GM12878 (cell line): ENCODE data around the gene AP1S3. TPM values are rescaled to one million over a fixed set of nuclear protein-coding genes. Genes with fewer than 3 reads are reported as not detected.

Experiments
- ATAC-seq: fragments of 200-7000 bp; cut with Tn5 transposase; 3 replicates; pipeline ENCODE4 v1.9.1; 2020; ENCODE audit warnings: mild to moderate bottlenecking, moderate library complexity
- BruUV-seq: library from RNA; stranded (reverse); fragments of 400-500 nt; replicated peaks from 2 replicates; lab custom pipeline; 2021; lab: Mats Ljungman, UMichigan
- CTCF ChIA-PET: fragments of 300-600 bp; sonication (Branson Sonifier 250); formaldehyde crosslinking; extraction: SDS; loops from one replicate; lab custom pipeline; 2021; ENCODE audit warnings: inconsistent platforms; lab: Yijun Ruan, JAX
- POLR2A ChIA-PET: fragments of 350-600 bp; formaldehyde crosslinking; extraction: SDS; loops from one replicate; lab custom pipeline; 2021; ENCODE audit warnings: inconsistent platforms; lab: Charles Lee
- RAD21 ChIA-PET: fragments of 300-600 bp; sonication (Branson Sonifier 250); formaldehyde crosslinking; loops from one replicate; lab custom pipeline; 2023; ENCODE audit warnings: antibody characterized with exemption; ENCODE audit not compliant: unreplicated experiment; lab: Charles Lee
- SMC1A ChIA-PET: fragments of 300-600 bp; sonication (Branson Sonifier 250); formaldehyde crosslinking; loops from one replicate; lab custom pipeline; 2023; ENCODE audit not compliant: unreplicated experiment, uncharacterized antibody; lab: Charles Lee
- DNase-seq: peaks from one replicate; pipeline ENCODE4 v3.0.0-alpha.2; 2011; ENCODE audit warnings: low read depth, low spot score
- FAIRE-seq: peaks from 3 replicates; lab custom pipeline; 2011; peaks lifted over from hg19 to GRCh38; lab: Jason Lieb, UNC
- H2AFZ ChIP-seq: 2 replicates; pipeline ENCODE4 v1.6.0; 2011; ENCODE audit warnings: low read depth, low read length, control low read depth; ENCODE audit not compliant: control insufficient read depth
- H3K27ac ChIP-seq: 2 replicates; pipeline ENCODE4 v1.5.1; 2011; ENCODE audit warnings: control low read depth; ENCODE audit not compliant: control insufficient read depth, insufficient read depth
- H3K27me3 ChIP-seq, 2 experiments: replicated peaks in 1 of 2; 2 replicates each; pipeline versions ENCODE4 v1.6.0 to v1.6.1; 2011; ENCODE audit warnings: low read length in 1 of 2; ENCODE audit not compliant: control insufficient read depth in 2 of 2, insufficient read depth in 2 of 2
- H3K36me3 ChIP-seq, 2 experiments: 2 replicates each; pipeline ENCODE4 v1.5.1; 2011; ENCODE audit warnings: low read length in 1 of 2; ENCODE audit not compliant: control insufficient read depth in 2 of 2, insufficient read depth in 2 of 2
- H3K4me1 ChIP-seq: 2 replicates; pipeline ENCODE4 v1.6.1; 2011; ENCODE audit warnings: mild to moderate bottlenecking, low read length, moderate library complexity, mixed read lengths; ENCODE audit not compliant: control insufficient read depth, insufficient read depth
- H3K4me2 ChIP-seq: 2 replicates; pipeline ENCODE4 v1.6.0; 2011; ENCODE audit warnings: control low read depth; ENCODE audit not compliant: control insufficient read depth, insufficient read depth
- H3K4me3 ChIP-seq: fragments of 200-600 bp; sonication (generic); 2 replicates; pipeline ENCODE4 v1.5.1; 2016
- H3K79me2 ChIP-seq: 2 replicates; pipeline ENCODE4 v1.6.0; 2011; ENCODE audit warnings: low read length; ENCODE audit not compliant: control insufficient read depth, insufficient read depth
- H3K9ac ChIP-seq: 2 replicates; pipeline ENCODE4 v1.8.0; 2011; ENCODE audit warnings: low read length, control low read depth, mixed read lengths; ENCODE audit not compliant: control insufficient read depth, insufficient read depth
- H3K9me3 ChIP-seq: replicated peaks from 3 replicates; pipeline ENCODE4 v1.5.1; 2011; ENCODE audit warnings: mild to moderate bottlenecking, low read length; ENCODE audit not compliant: control insufficient read depth, insufficient read depth
- H4K20me1 ChIP-seq: 2 replicates; pipeline ENCODE4 v1.6.0; 2011; ENCODE audit not compliant: control insufficient read depth, insufficient read depth
- BACH1 ChIP-seq: fragments of 450-650 bp; IDR thresholded peaks from 2 replicates; pipeline ENCODE4 v1.6.1; 2017; ENCODE audit warnings: mild to moderate bottlenecking, borderline replicate concordance
- BMI1 ChIP-seq: fragments of 450-650 bp; IDR thresholded peaks from 2 replicates; pipeline ENCODE4 v1.6.1; 2016; ENCODE audit warnings: mild to moderate bottlenecking, moderate library complexity, borderline replicate concordance
- CBFB ChIP-seq: IDR thresholded peaks from 2 replicates; pipeline ENCODE4 v1.6.1; 2016; ENCODE audit warnings: antibody characterized with exemption, low read depth
- CHD4 ChIP-seq: fragments of 200-600 bp; sonication (generic); IDR thresholded peaks from 2 replicates; pipeline ENCODE4 v1.6.1; 2016; ENCODE audit warnings: mild to moderate bottlenecking
- CREB1 ChIP-seq: IDR thresholded peaks from 2 replicates; pipeline ENCODE4 v1.6.1; 2012; ENCODE audit warnings: low read depth, mild to moderate bottlenecking, inconsistent platforms
- DPF2 ChIP-seq: fragments of 450-650 bp; IDR thresholded peaks from 2 replicates; pipeline ENCODE4 v1.6.1; 2017; ENCODE audit warnings: mild to moderate bottlenecking
- MXI1 ChIP-seq: fragments of 150-350 bp; IDR thresholded peaks from 2 replicates; pipeline ENCODE4 v1.6.1; 2011; ENCODE audit warnings: low read depth, mild to moderate bottlenecking, inconsistent platforms, low read length, improper control_type of control experiment
- NR2F1 ChIP-seq: fragments of 450-650 bp; conservative IDR thresholded peaks from 2 replicates; pipeline ENCODE4 v1.6.1; 2017; ENCODE audit warnings: mild to moderate bottlenecking
- POLR2AphosphoS5 ChIP-seq: IDR thresholded peaks from 2 replicates; pipeline ENCODE4 v1.6.1; 2011; ENCODE audit warnings: mild to moderate bottlenecking, low read length, inconsistent platforms
- RELA ChIP-seq: fragments of 450-650 bp; IDR thresholded peaks from 2 replicates; pipeline ENCODE4 v1.8.0; 2014; ENCODE audit warnings: borderline replicate concordance; ENCODE audit not compliant: partially characterized antibody
- SMARCA5 ChIP-seq: fragments of 450-650 bp; IDR thresholded peaks from 2 replicates; pipeline ENCODE4 v1.6.1; 2017; ENCODE audit warnings: mild to moderate bottlenecking
- STAT3 ChIP-seq: IDR thresholded peaks from 2 replicates; pipeline ENCODE4 v1.6.1; 2011; ENCODE audit warnings: low read depth, low read length, improper control_type of control experiment
- WGBS: methylation state at CpG from one replicate; pipeline ENCODE4 v1.1.6; 2016; ENCODE audit warnings: low lambda C conversion rate; ENCODE audit not compliant: insufficient replicate concordance, insufficient coverage; ENCODE audit errors: missing lambda C conversion rate; 5-methylcytosine and 5-hydroxymethylcytosine counted together
- in situ Hi-C: fragments of 300-500 bp; cut with MboI; formaldehyde crosslinking; loops from 9 replicates; pipeline ENCODE4 v1.14.3; 2018; ENCODE audit warnings: mixed read lengths
- intact Hi-C: fragments of 100-400 bp; cut with micrococcal nuclease; formaldehyde crosslinking; loops from one replicate; pipeline ENCODE4 v1.14.2; 2022; ENCODE audit not compliant: unreplicated experiment
- polyA plus RNA-seq, 11 experiments: library from polyadenylated mRNA; depleted of rRNA in 4 of 11; unstranded in 6 of 11; stranded (reverse) in 5 of 11; fragments of >200 nt; fragmentation: Nextera tagmentation in 4 of 11; fragmentation: Illumina TruSeq in 1 of 11; extraction: Ambion mirVana in 4 of 11; extraction: Trizol in 1 of 11; gene quantifications; 1 replicate in 1 of 11; 2 replicates in 10 of 11; pipeline versions ENCODE4 v1.2.1 to v1.2.3, GENCODE V29; 2011 to 2016; ENCODE audit warnings: inconsistent platforms in 2 of 11, missing spikeins in 2 of 11, low read depth in 1 of 11
- total RNA-seq, 4 experiments: library from RNA; depleted of rRNA in 3 of 4; stranded (reverse); fragments of >200 nt in 3 of 4; fragmentation: Illumina TruSeq in 1 of 4; extraction: Trizol in 1 of 4; gene quantifications; 2 replicates each; pipeline versions ENCODE4 v1.2.1 to v1.2.3, GENCODE V29; 2013 to 2021
- TF ChIP-seq, protein P1 (sequence below): fragments of 450-650 bp; IDR thresholded peaks from 2 replicates; pipeline ENCODE4 v1.6.1; 2017; ENCODE audit warnings: mild to moderate bottlenecking

Gene AP1S3
- total and polyA plus RNA-seq, 10 of the 15 experiments (the other 5 are each of a cell fraction or from before 2014, with no cell fraction given), result 2.6 to 14.3 (median 9.2) TPM

DNA sequence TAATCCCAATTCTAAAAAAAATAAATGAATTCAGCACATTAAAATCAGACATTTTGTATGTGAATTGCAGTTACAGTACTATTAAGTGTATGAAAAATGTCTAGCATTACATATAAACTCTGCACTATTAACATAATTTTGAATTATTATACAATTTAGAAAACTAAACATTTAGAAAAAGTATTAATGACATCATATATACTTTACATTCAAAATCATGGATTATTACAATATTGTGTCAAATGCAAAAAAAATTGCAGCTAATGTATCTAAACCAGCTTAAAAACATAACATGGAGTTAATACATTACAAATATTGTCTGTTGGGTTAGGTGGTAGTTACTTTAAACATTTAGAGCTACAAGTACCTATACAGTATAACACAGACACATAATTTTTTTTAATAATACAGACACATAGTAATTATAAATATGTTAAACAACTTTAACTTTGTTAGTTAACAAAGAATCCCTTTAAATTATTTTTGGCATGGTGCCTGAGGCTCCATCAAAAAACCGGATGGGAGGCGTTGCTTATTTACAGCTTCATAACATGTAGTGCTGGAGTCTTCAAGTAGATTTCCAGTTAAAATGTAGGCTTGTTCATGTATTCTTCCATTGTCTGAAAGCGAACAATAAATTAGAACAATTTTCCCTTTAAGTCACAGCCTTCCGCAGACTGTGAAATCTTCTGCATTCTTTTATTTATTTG is 79.1 kb downstream of the AP1S3 start (continued):
- TF ChIP-seq POLR2AphosphoS5, result no peak
- TF ChIP-seq, protein P1, sequence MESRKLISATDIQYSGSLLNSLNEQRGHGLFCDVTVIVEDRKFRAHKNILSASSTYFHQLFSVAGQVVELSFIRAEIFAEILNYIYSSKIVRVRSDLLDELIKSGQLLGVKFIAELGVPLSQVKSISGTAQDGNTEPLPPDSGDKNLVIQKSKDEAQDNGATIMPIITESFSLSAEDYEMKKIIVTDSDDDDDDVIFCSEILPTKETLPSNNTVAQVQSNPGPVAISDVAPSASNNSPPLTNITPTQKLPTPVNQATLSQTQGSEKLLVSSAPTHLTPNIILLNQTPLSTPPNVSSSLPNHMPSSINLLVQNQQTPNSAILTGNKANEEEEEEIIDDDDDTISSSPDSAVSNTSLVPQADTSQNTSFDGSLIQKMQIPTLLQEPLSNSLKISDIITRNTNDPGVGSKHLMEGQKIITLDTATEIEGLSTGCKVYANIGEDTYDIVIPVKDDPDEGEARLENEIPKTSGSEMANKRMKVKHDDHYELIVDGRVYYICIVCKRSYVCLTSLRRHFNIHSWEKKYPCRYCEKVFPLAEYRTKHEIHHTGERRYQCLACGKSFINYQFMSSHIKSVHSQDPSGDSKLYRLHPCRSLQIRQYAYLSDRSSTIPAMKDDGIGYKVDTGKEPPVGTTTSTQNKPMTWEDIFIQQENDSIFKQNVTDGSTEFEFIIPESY, result no peak
- TF ChIP-seq RELA, result no peak
- TF ChIP-seq NR2F1, result no peak

DNA sequence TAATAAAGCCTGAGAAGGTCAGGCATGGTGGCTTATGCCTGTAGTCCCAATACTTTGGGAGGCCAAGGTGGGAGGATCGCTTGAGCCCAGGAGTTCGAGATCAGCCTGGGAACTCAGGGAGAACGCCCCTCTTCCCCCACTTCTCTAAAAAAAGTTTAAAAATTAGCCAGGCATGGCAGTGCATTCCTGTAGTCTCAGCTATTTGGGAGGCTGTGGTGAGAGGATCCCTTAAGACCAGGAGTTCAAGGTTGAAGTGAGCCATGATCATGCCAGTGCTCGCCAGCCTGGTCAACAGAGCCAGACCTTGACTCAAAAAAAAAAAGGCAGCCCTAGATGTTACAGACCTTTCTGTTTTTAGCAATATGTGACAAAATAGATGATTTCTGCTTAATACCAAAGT is 83.4 kb downstream of the AP1S3 start:
- H3K9ac ChIP-seq, result no peak overlapping the region
- no peak for FAIRE-seq
- in situ Hi-C loops (no loop called here), intact Hi-C loops (no loop called here)
- DNase-seq, result no peak
- ChIA-PET POLR2A (no interaction called here), CTCF (interaction anchor here (1.1 kb wide), 1 partner anchor 239 kb away, joined by 3 read pairs; no protein-coding TSS in a partner anchor), RAD21 (no interaction called here), SMC1A (no interaction called here)
- no peaks in the 10 kb centered on the region for H3K9me3 ChIP-seq
- H2AFZ ChIP-seq, result no peak overlapping the region
- TF ChIP-seq CBFB (no peak), MXI1 (no peak), CHD4 (no peak), BMI1 (no peak), DPF2 (no peak), SMARCA5 (no peak), CREB1 (no peak), BACH1 (no peak), STAT3 (no peak)
- H3K4me1 ChIP-seq, result no peaks in the 10 kb centered on the region
- no peaks in the 10 kb centered on the region for H4K20me1 ChIP-seq
- H3K4me3 ChIP-seq, result no peak overlapping the region
- no TSS peak for BruUV-seq
- H3K79me2 ChIP-seq, result no peaks in the 10 kb centered on the region
- no peak overlapping the region for H3K4me2 ChIP-seq
- WGBS, result 72% methylated on average over 4 of the region's 4 CpGs
- no peaks in the 10 kb centered on the region for H3K27me3 ChIP-seq
- no peak overlapping the region for H3K27ac ChIP-seq
- no peak for ATAC-seq
- no peaks in the 10 kb centered on the region for H3K36me3 ChIP-seq
